K562 (cell line): ENCODE measurements around the gene GIPC3. TPM values are rescaled to one million over a fixed set of nuclear protein-coding genes. Genes with fewer than 3 reads are reported as not detected.

ENCODE experiments used
- ATAC-seq: fragments of 200-7000 bp; cut with Tn5 transposase; 3 replicates; pipeline ENCODE4 v1.9.1; 2020; ENCODE audit warnings: moderate library complexity
- BruUV-seq: library from RNA; stranded (reverse); fragments of 400-500 nt; replicated peaks from 2 replicates; lab custom pipeline; 2021; lab: Mats Ljungman, UMichigan
- CTCF ChIA-PET: fragments of 300-600 bp; formaldehyde crosslinking; extraction: SDS; loops from one replicate; lab custom pipeline; 2021; ENCODE audit warnings: low intra/inter-chr PET ratio; lab: Yijun Ruan, JAX
- POLR2A ChIA-PET: fragments of 300-600, 350-650 bp; sonication (Branson Sonifier 250); formaldehyde crosslinking; extraction: SDS; loops from one replicate; lab custom pipeline; 2021; ENCODE audit warnings: antibody characterized with exemption, inconsistent platforms; lab: Yijun Ruan, JAX
- DNase-seq, 4 experiments: peaks; one replicate each; pipeline versions ENCODE4 v3.0.0 to v3.0.0-alpha.2; 2011 to 2018; ENCODE audit warnings: low spot score in 3 of 4, mixed read lengths in 3 of 4; ENCODE audit errors: extremely low read depth in 1 of 4
- FAIRE-seq: peaks from 2 replicates; lab custom pipeline; 2011; peaks lifted over from hg19 to GRCh38; lab: Jason Lieb, UNC
- H2AFZ ChIP-seq: 2 replicates; pipeline ENCODE4 v1.6.0; 2011; ENCODE audit warnings: low read depth, low read length, control low read depth, inconsistent platforms
- H3K27ac ChIP-seq: fragments of 200-600 bp; 3 replicates; pipeline ENCODE4 v1.8.0; 2011; ENCODE audit warnings: low read depth, mild to moderate bottlenecking, control low read depth, inconsistent platforms, low read length, moderate library complexity, mixed read lengths; ENCODE audit errors: extremely low read depth
- H3K27me3 ChIP-seq, 2 experiments: fragments of 300-600 bp in 1 of 2; 2 replicates in 1 of 2; 3 replicates in 1 of 2; pipeline versions ENCODE4 v1.6.0 to v1.8.0; 2011; ENCODE audit warnings: inconsistent platforms in 2 of 2, low read length in 2 of 2, mild to moderate bottlenecking in 1 of 2, mixed read lengths in 1 of 2, moderate library complexity in 1 of 2; ENCODE audit not compliant: control insufficient read depth in 2 of 2, insufficient read depth in 2 of 2
- H3K36me3 ChIP-seq: fragments of 300-600 bp; 3 replicates; pipeline ENCODE4 v1.8.0; 2011; ENCODE audit warnings: mild to moderate bottlenecking, low read length, inconsistent platforms; ENCODE audit not compliant: control insufficient read depth, insufficient read depth
- H3K4me1 ChIP-seq, 2 experiments: fragments of 200-600 bp in 1 of 2; replicated peaks in 1 of 2; 2 replicates in 1 of 2; 3 replicates in 1 of 2; pipeline versions ENCODE4 v1.5.1 to v1.8.0; 2011; ENCODE audit warnings: inconsistent platforms in 2 of 2, low read length in 2 of 2, mild to moderate bottlenecking in 1 of 2, mixed read lengths in 1 of 2, moderate library complexity in 1 of 2; ENCODE audit not compliant: control insufficient read depth in 2 of 2, insufficient read depth in 2 of 2
- H3K4me2 ChIP-seq: 2 replicates; pipeline ENCODE4 v1.6.1; 2011; ENCODE audit warnings: low read length, control low read depth, inconsistent platforms, mixed read lengths; ENCODE audit not compliant: insufficient read depth
- H3K4me3 ChIP-seq: fragments of 200-600 bp; sonication (generic), shearing (Covaris generic); 2 replicates; pipeline ENCODE4 v1.5.1; 2016; ENCODE audit warnings: control low read depth, inconsistent platforms
- H3K79me2 ChIP-seq: fragments of 200-600 bp; 3 replicates; pipeline ENCODE4 v1.8.0; 2011; ENCODE audit warnings: low read length, inconsistent platforms; ENCODE audit not compliant: control insufficient read depth, insufficient read depth
- H3K9ac ChIP-seq, 2 experiments: 2 replicates each; pipeline versions ENCODE4 v1.6.0 to v1.6.1; 2011; ENCODE audit warnings: low read depth in 2 of 2, low read length in 2 of 2, control low read depth in 1 of 2, inconsistent platforms in 1 of 2, mild to moderate bottlenecking in 1 of 2, mixed read lengths in 1 of 2; ENCODE audit not compliant: insufficient read depth in 1 of 2
- H3K9me1 ChIP-seq: one replicate; pipeline ENCODE4 v1.6.0; 2011; ENCODE audit warnings: inconsistent platforms, mild to moderate bottlenecking, low read length, moderate library complexity; ENCODE audit not compliant: control insufficient read depth, insufficient read depth
- H3K9me3 ChIP-seq: replicated peaks from 2 replicates; pipeline ENCODE4 v1.5.1; 2011; ENCODE audit warnings: low read depth, low read length, inconsistent platforms; ENCODE audit not compliant: control insufficient read depth, insufficient read depth
- H4K20me1 ChIP-seq: replicated peaks from 2 replicates; pipeline ENCODE4 v1.6.1; 2011; ENCODE audit warnings: low read length, inconsistent platforms, mixed read lengths; ENCODE audit not compliant: control insufficient read depth, insufficient read depth
- MAZ ChIP-seq, 2 experiments: fragments of 450-650 bp in 1 of 2; sonication (generic) in 1 of 2; formaldehyde crosslinking; IDR thresholded peaks in 1 of 2; conservative IDR thresholded peaks in 1 of 2; 2 replicates each; pipeline versions ENCODE4 v1.4.0 to v1.5.0; 2020; ENCODE audit warnings: mild to moderate bottlenecking in 1 of 2, missing genetic modification reagents in 1 of 2
- RBFOX2 ChIP-seq: fragments of 200-400 bp; formaldehyde crosslinking; IDR thresholded peaks from 2 replicates; pipeline ENCODE4 v1.6.1; 2017; ENCODE audit warnings: low read depth, mild to moderate bottlenecking, low read length, moderate library complexity
- WGBS: fragments of 100-300 bp; shearing (Covaris generic); methylation state at CpG from one replicate; pipeline ENCODE4 v1.1.6; 2016; ENCODE audit warnings: low coverage, mixed read lengths; ENCODE audit not compliant: insufficient coverage; ENCODE audit errors: missing lambda C conversion rate; 5-methylcytosine and 5-hydroxymethylcytosine counted together
- in situ Hi-C: fragments of 300-500 bp; cut with MboI; formaldehyde crosslinking; loops from 4 replicates; pipeline ENCODE4 v1.15.0; 2018; ENCODE audit warnings: inconsistent platforms, mixed read lengths
- intact Hi-C: fragments of 100-400 bp; cut with micrococcal nuclease; formaldehyde crosslinking; loops from 2 replicates; pipeline ENCODE4 v1.14.2; 2022
- polyA plus RNA-seq, 8 experiments: library from polyadenylated mRNA; depleted of rRNA in 4 of 8; stranded (reverse) in 5 of 8; unstranded in 3 of 8; fragments of >200 nt; fragmentation: Nextera tagmentation in 2 of 8; fragmentation: Illumina TruSeq in 1 of 8; extraction: Ambion mirVana in 2 of 8; extraction: Trizol in 1 of 8; gene quantifications; 2 replicates each; pipeline versions ENCODE4 v1.2.1 to v1.2.3, GENCODE V29; 2011 to 2014; ENCODE audit warnings: inconsistent platforms in 1 of 8, missing spikeins in 1 of 8
- total RNA-seq, 7 experiments: library from RNA; depleted of rRNA in 6 of 7; stranded (reverse); fragments of >200 nt in 6 of 7; fragmentation: Illumina TruSeq in 2 of 7; extraction: Trizol in 2 of 7; gene quantifications; 2 replicates each; pipeline versions ENCODE4 v1.2.1 to v1.2.3, GENCODE V29; 2011 to 2021; ENCODE audit warnings: low replicate concordance in 1 of 7
- TF ChIP-seq, protein P1 (sequence below), 3 experiments: IDR thresholded peaks in 2 of 3; conservative IDR thresholded peaks in 1 of 3; 2 replicates each; pipeline ENCODE4 v1.5.1; 2011 to 2012; ENCODE audit warnings: low read length in 3 of 3, mild to moderate bottlenecking in 3 of 3, control low read depth in 2 of 3, improper control_type of control experiment in 1 of 3, inconsistent platforms in 1 of 3, low read depth in 1 of 3, mixed read lengths in 1 of 3, moderate library complexity in 1 of 3; ENCODE audit not compliant: insufficient read depth in 2 of 3
- TF ChIP-seq, protein P2 (sequence below), 2 experiments: fragments of 200-800 bp in 1 of 2; sonication (Bioruptor generic) in 1 of 2; sonication (generic) in 1 of 2; formaldehyde crosslinking in 1 of 2; IDR thresholded peaks in 1 of 2; conservative IDR thresholded peaks in 1 of 2; 2 replicates each; pipeline versions ENCODE4 v1.5.0 to v1.6.1; 2016 to 2020; ENCODE audit warnings: missing compliant biosample characterization in 1 of 2, missing genetic modification characterization in 1 of 2, missing genetic modification reagents in 1 of 2

The GIPC3 gene
- total and polyA plus RNA-seq, 9 of the 15 experiments (the other 6 are each of a cell fraction or from before 2014, with no cell fraction given), result 0.03 to 3.6 (median 1.5) TPM; not detected in 1

DNA sequence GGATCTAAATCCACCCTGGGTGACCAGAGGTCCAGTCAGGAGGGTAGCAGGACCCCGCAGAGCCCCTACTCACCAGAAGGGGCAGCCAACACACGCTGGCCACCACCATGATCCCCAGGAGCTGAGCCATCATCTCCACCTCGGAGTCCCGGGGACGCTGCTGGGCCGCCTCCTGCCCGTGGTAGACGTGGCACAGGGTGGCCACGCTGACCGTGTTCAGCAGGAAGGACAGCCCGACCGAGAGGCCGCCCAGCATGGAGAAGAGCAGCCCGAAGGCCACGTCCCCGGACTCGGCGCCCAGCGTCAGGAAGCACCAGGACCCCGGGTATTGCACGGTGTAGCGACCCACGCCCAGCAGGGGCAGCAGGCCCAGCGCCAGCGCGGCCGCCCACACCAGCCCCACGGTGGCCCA lies 14.5 kb downstream of the GIPC3 start:
- peak; percentile 81 for ATAC-seq
- 99% methylated on average over 22 of the region's 28 CpGs for WGBS
- POLR2A ChIA-PET, result no interaction called here
- Histone ChIP-seq H3K36me3 (peaks cover 24% of the 10 kb centered on the region; the same call in 1 of the 3 replicates), H3K27me3 (no peaks in the 10 kb centered on the region), H3K4me1 (peaks cover 0 to 33% of the 10 kb centered on the region in 2 experiments; a peak in 3 of 5 replicates), H2AFZ (no peak overlapping the region)
- in situ Hi-C loops, result no loop called here
- peak; percentile 27; the same call in 1 of the 2 replicates for TF ChIP-seq RBFOX2
- TF ChIP-seq MAZ (CRISPR knock-in tag; conservative IDR thresholded peaks at IDR 0.05 in 1 of 2, IDR thresholded peaks at IDR 0.05 in 1 of 2), result no peak
- TF ChIP-seq, protein P1, sequence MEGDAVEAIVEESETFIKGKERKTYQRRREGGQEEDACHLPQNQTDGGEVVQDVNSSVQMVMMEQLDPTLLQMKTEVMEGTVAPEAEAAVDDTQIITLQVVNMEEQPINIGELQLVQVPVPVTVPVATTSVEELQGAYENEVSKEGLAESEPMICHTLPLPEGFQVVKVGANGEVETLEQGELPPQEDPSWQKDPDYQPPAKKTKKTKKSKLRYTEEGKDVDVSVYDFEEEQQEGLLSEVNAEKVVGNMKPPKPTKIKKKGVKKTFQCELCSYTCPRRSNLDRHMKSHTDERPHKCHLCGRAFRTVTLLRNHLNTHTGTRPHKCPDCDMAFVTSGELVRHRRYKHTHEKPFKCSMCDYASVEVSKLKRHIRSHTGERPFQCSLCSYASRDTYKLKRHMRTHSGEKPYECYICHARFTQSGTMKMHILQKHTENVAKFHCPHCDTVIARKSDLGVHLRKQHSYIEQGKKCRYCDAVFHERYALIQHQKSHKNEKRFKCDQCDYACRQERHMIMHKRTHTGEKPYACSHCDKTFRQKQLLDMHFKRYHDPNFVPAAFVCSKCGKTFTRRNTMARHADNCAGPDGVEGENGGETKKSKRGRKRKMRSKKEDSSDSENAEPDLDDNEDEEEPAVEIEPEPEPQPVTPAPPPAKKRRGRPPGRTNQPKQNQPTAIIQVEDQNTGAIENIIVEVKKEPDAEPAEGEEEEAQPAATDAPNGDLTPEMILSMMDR (IDR thresholded peaks at IDR 0.05 in 2 of 3, conservative IDR thresholded peaks at IDR 0.05 in 1 of 3; ENCODE audit: insufficient read depth in 2 of 3, low read depth in 1 of 3, low read length in 3 of 3), result peak; percentile 14 to 33 (median 32); a peak in 3 of 6 replicates
- TF ChIP-seq, protein P2, sequence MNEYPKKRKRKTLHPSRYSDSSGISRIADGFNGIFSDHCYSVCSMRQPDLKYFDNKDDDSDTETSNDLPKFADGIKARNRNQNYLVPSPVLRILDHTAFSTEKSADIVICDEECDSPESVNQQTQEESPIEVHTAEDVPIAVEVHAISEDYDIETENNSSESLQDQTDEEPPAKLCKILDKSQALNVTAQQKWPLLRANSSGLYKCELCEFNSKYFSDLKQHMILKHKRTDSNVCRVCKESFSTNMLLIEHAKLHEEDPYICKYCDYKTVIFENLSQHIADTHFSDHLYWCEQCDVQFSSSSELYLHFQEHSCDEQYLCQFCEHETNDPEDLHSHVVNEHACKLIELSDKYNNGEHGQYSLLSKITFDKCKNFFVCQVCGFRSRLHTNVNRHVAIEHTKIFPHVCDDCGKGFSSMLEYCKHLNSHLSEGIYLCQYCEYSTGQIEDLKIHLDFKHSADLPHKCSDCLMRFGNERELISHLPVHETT (CRISPR knock-in tag; conservative IDR thresholded peaks at IDR 0.05 in 1 of 2, IDR thresholded peaks at IDR 0.05 in 1 of 2), result no peak
- TF ChIP-seq, all 486 proteins: peak for 2
- CTCF ChIA-PET, result no interaction called here
- Histone ChIP-seq H3K9ac (no peak overlapping the region), H3K9me3 (no peaks in the 10 kb centered on the region), H3K79me2 (peaks cover 11% of the 10 kb centered on the region), H3K27ac (no peak overlapping the region), H3K4me2 (no peak overlapping the region), H3K9me1 (peaks cover 2% of the 10 kb centered on the region), H3K4me3 (no peak overlapping the region), H4K20me1 (no peaks in the 10 kb centered on the region)
- peak in 1 of 4 experiments; percentile 35 for DNase-seq
- BruUV-seq, result no TSS peak
- FAIRE-seq, result no peak
- intact Hi-C loops, result loop anchor here (10.0 kb wide), 1 partner anchor 55 kb away; no protein-coding TSS in a partner anchor
